ENCODE measurements around the gene CD19. TPM values are rescaled to one million over a fixed set of nuclear protein-coding genes. Genes with fewer than 3 reads are reported as not detected.
A peak's percentile ranks its signal among the peaks of the same experiment; 100 is the strongest.

Gene CD19
- total and polyA plus RNA-seq, 2 of the 8 experiments (the other 6 are each of a cell fraction or from before 2014, with no cell fraction given), result 0.57 to 0.65 TPM

GRCh38 chr16:28974437-28975157, 42.8 kb downstream of the CD19 start, which contains the start of gene SPNS1 (continued):
- peak; percentile 74 for TF ChIP-seq ASH2L (IDR thresholded peaks at IDR 0.05; ENCODE audit: low read length)

All from H1 (cell line).